ENCODE results near the gene TMIGD1.

The TMIGD1 gene

DNA sequence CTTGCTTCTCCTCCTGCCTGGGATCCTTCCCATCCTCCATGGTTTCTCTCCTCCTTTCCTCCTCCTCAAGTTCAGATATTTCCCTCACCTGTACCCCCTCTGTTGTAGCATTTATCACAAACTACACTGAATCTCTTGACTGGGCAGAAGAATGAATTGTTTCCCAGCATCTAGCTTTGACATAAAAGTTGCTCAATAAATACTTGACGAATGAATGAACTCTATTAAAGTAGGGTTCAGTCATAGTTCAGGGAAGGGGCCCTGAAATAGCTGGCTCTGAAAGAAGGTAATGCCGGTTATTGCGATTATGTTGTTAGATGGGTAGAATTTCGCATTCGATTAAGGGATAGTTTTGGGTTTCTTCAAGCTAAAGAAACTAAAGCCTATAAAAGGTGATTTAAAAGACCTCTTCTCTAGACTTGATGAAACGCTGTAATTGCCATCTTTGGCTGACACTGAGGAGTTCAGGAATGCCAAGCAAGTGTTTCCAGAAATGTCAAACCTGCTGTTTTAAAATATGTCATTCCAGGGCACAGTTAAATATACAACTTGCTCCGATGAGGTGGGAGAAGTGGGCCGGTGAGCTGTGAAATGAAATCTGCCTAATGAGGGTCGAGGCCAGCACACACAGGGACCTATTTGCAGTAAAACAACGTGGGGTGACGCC is 43.9 kb upstream of the TMIGD1 start:
- no peaks in the 10 kb centered on the region; the same call in 1 of the 2 replicates for H4K20me1 ChIP-seq (ENCODE audit: insufficient read depth)
- TF ChIP-seq, protein P1, sequence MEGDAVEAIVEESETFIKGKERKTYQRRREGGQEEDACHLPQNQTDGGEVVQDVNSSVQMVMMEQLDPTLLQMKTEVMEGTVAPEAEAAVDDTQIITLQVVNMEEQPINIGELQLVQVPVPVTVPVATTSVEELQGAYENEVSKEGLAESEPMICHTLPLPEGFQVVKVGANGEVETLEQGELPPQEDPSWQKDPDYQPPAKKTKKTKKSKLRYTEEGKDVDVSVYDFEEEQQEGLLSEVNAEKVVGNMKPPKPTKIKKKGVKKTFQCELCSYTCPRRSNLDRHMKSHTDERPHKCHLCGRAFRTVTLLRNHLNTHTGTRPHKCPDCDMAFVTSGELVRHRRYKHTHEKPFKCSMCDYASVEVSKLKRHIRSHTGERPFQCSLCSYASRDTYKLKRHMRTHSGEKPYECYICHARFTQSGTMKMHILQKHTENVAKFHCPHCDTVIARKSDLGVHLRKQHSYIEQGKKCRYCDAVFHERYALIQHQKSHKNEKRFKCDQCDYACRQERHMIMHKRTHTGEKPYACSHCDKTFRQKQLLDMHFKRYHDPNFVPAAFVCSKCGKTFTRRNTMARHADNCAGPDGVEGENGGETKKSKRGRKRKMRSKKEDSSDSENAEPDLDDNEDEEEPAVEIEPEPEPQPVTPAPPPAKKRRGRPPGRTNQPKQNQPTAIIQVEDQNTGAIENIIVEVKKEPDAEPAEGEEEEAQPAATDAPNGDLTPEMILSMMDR (conservative IDR thresholded peaks at IDR 0.05; ENCODE audit: low read depth, low read length), result no peak
- H3K36me3 ChIP-seq (ENCODE audit: insufficient read depth), result no peaks in the 10 kb centered on the region
- peaks cover 9% of the 10 kb centered on the region; the same call in 1 of the 2 replicates for H3K79me2 ChIP-seq (ENCODE audit: insufficient read depth, low read depth)
- peak overlapping the region; percentile 95; the same call in 1 of the 2 replicates for H2AFZ ChIP-seq (ENCODE audit: low read depth)
- H3K27me3 ChIP-seq (ENCODE audit: insufficient read depth, low read depth), result no peaks in the 10 kb centered on the region
- no peak overlapping the region for H3K9ac ChIP-seq
- H3K4me2 ChIP-seq, result peak overlapping the region; percentile 88
- peak overlapping the region; percentile 64; the same call in 1 of the 2 replicates for H3K27ac ChIP-seq
- peaks cover 70% of the 10 kb centered on the region for H3K4me1 ChIP-seq (ENCODE audit: low read depth, poor library complexity, severe bottlenecking)
- H3K4me3 ChIP-seq (IDR thresholded peaks at IDR 0.05; ENCODE audit: insufficient read depth, low read depth, low read length), result no peak overlapping the region

DNA sequence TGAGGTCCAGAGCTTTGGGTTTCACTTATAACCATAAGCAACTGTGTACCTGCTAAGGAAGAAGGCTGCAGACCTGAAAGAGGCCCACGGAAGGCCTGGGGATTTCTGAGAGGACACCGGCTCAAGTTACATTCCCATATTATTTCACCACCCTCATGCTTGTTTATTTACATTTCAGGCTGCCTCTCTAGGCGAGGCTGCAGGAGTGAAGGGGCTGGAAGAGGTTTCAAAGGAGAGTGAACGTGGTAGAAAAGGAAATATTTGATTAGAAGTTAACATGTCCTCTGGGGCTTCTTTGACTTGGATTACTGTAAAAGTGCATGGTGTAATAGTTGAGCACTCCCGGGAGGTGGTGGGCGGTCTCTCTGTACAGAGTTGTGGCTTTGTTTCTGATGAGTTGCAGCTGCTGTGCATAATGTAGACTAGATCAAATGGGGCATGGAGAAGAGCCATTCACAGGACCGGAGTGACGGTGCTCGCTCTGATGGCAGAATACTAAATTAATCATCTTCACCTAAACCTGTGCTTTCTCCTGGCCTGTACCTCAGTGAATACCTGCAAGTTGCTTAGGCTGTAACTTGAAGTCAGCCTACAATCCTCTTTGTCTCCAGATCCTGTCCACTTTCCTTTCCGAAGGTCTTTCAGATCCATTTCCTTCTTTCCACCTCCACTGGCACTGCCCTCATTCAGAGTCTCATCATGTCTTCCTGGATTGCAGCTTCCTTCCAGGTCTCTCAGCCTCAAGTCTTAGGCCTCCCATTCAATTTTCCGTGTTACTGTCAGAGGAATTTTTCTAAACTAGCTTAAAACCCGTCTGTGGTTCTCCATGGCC is 43.0 kb upstream of the TMIGD1 start:
- Histone ChIP-seq H3K4me2 (peak overlapping the region; percentile 88), H3K27me3 (ENCODE audit: insufficient read depth, low read depth) (no peaks in the 10 kb centered on the region), H3K27ac (peak overlapping the region; percentile 64), H4K20me1 (ENCODE audit: insufficient read depth) (no peaks in the 10 kb centered on the region), H3K9ac (peak overlapping the region; percentile 33; the same call in 1 of the 2 replicates), H3K79me2 (ENCODE audit: insufficient read depth, low read depth) (peaks cover 3% of the 10 kb centered on the region; the same call in 1 of the 2 replicates), H2AFZ (ENCODE audit: low read depth) (peak overlapping the region; percentile 95), H3K36me3 (ENCODE audit: insufficient read depth) (no peaks in the 10 kb centered on the region), H3K4me3 (IDR thresholded peaks at IDR 0.05; ENCODE audit: insufficient read depth, low read depth, low read length) (no peak overlapping the region), H3K4me1 (ENCODE audit: low read depth, poor library complexity, severe bottlenecking) (peaks cover 61% of the 10 kb centered on the region)
- TF ChIP-seq, protein P1 (conservative IDR thresholded peaks at IDR 0.05; ENCODE audit: low read depth, low read length), result no peak

DNA sequence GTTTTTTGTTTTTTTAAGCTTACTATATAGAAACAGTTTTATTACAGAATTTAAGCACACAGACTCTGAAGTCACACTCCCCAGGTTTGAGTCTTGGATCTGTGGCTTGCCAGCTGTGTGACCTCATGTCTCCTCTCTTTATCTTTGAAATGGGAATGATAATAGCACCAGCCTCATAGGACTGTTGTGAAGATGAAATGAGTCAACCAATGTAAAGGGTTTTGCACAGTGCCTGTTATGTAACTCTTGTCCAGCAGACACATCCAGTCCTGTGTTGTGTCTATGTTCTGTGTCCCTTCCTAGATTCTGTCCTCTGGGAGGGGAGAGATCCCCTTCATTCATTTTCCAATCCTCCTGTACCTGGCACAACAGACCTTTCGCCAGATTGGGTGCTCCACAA is 41.8 kb upstream of the TMIGD1 start:
- Histone ChIP-seq H3K79me2 (ENCODE audit: insufficient read depth, low read depth) (no peaks in the 10 kb centered on the region; the same call in 1 of the 2 replicates), H3K36me3 (ENCODE audit: insufficient read depth) (no peaks in the 10 kb centered on the region), H3K27me3 (ENCODE audit: insufficient read depth, low read depth) (no peaks in the 10 kb centered on the region), H3K27ac (peak overlapping the region; percentile 64; the same call in 1 of the 2 replicates), H2AFZ (ENCODE audit: low read depth) (no peak overlapping the region; the same call in 1 of the 2 replicates), H4K20me1 (ENCODE audit: insufficient read depth) (no peaks in the 10 kb centered on the region), H3K4me3 (IDR thresholded peaks at IDR 0.05; ENCODE audit: insufficient read depth, low read depth, low read length) (no peak overlapping the region), H3K4me1 (ENCODE audit: low read depth, poor library complexity, severe bottlenecking) (peaks cover 49% of the 10 kb centered on the region), H3K9ac (no peak overlapping the region), H3K4me2 (peak overlapping the region; percentile 88)
- TF ChIP-seq, protein P1 (conservative IDR thresholded peaks at IDR 0.05; ENCODE audit: low read depth, low read length), result no peak

DNA sequence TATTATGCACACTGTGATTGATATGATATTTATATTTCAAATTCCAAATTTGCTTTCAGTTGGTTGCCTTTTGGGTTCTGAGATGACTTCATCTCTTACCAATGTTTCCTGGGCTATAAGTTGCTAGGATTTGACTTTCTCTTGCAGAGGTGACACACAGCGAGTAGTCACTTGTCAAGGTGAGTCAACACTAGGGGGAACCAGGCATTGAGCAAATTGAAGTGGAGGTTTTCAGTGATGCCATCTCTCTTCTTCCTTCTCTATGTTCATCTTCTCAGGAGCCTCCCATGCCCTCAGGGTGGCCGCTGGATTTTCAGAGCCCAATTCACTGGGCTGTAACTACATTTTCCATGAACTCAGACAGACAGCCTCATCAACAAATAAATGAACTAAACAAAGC is 38.9 kb upstream of the TMIGD1 start:
- no peak overlapping the region for H3K9ac ChIP-seq
- no peaks in the 10 kb centered on the region for H4K20me1 ChIP-seq (ENCODE audit: insufficient read depth)
- peaks cover 32% of the 10 kb centered on the region for H3K4me1 ChIP-seq (ENCODE audit: low read depth, poor library complexity, severe bottlenecking)
- H3K27ac ChIP-seq, result no peak overlapping the region
- TF ChIP-seq, protein P1 (conservative IDR thresholded peaks at IDR 0.05; ENCODE audit: low read depth, low read length), result no peak
- no peaks in the 10 kb centered on the region for H3K36me3 ChIP-seq (ENCODE audit: insufficient read depth)
- no peak overlapping the region for H3K4me3 ChIP-seq (IDR thresholded peaks at IDR 0.05; ENCODE audit: insufficient read depth, low read depth, low read length)
- H3K4me2 ChIP-seq, result no peak overlapping the region
- no peaks in the 10 kb centered on the region for H3K27me3 ChIP-seq (ENCODE audit: insufficient read depth, low read depth)
- no peaks in the 10 kb centered on the region for H3K79me2 ChIP-seq (ENCODE audit: insufficient read depth, low read depth)
- no peak overlapping the region for H2AFZ ChIP-seq (ENCODE audit: low read depth)

Measured in KMS-11 (cell line).